ENCODE measurements around the gene FAM241B. TPM values are rescaled to one million over a fixed set of nuclear protein-coding genes. Genes with fewer than 3 reads are reported as not detected.

Gene FAM241B
- total RNA-seq, 1 donor from 2014 or later: 3.4 TPM

DNA sequence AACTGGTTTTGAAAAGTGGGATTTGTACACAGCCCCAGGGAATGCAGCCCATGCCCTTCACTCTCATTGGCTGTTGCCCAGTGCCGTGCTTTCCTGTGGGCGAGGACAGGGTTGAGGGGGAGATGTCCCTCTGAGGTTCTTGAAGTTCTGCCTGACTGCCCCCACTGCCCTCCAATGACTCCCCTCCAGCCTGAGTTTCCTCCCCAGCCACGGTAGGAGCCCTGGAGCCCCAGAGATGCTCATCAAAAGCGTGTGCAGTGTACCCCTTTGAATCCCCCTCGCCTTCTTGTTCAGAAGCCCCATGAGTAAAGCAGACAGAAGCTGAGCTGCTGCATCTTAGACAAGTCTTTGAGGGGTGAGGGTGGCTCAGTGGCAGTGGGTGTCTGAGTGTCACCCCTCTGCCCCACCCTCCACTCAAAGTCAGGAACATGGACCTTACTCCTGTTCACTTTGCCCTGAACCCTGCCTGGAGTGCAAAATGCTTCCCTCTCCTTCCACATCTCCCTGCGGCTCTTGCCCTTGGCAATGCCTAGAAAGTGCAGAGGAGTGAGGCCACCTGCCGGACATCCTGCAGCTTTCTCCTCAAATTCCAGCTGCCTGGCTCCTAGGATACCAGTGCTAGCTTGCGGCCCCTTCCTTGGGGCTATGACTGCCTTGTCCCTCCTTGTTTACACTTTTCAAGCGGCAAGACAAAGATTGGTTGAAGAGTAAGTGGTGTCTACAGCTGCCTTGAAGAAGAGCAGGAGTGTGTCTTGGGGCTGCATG lies 19.9 kb downstream of the FAM241B start:
- H3K4me3 Mint-ChIP-seq (ENCODE audit: unreplicated experiment): no peak overlapping the region
- peak; percentile 16 for TF ChIP-seq CTCF (IDR thresholded peaks at IDR 0.05)
- no peaks in the 10 kb centered on the region for H3K36me3 Mint-ChIP-seq (ENCODE audit: unreplicated experiment)
- H3K27me3 Mint-ChIP-seq (ENCODE audit: unreplicated experiment): no peaks in the 10 kb centered on the region
- no peak for DNase-seq (ENCODE audit: extremely low spot score, unreplicated experiment)
- H3K4me1 Mint-ChIP-seq (ENCODE audit: unreplicated experiment): peaks cover 28% of the 10 kb centered on the region
- H3K27ac Mint-ChIP-seq (ENCODE audit: unreplicated experiment): no peak overlapping the region
- no peaks in the 10 kb centered on the region for H3K9me3 Mint-ChIP-seq (ENCODE audit: unreplicated experiment)

GRCh38 chr10:69650589-69651261 lies 20.7 kb downstream of the FAM241B start:
- no peak for TF ChIP-seq CTCF (IDR thresholded peaks at IDR 0.05)
- Mint-ChIP-seq H3K4me3 (ENCODE audit: unreplicated experiment) (no peak overlapping the region), H3K36me3 (ENCODE audit: unreplicated experiment) (no peaks in the 10 kb centered on the region), H3K27ac (ENCODE audit: unreplicated experiment) (peak overlapping the region; percentile 54), H3K27me3 (ENCODE audit: unreplicated experiment) (no peaks in the 10 kb centered on the region), H3K4me1 (ENCODE audit: unreplicated experiment) (peaks cover 25% of the 10 kb centered on the region), H3K9me3 (ENCODE audit: unreplicated experiment) (no peaks in the 10 kb centered on the region)
- DNase-seq (ENCODE audit: extremely low spot score, unreplicated experiment): no peak

GRCh38 chr10:69651362-69651761 lies 21.3 kb downstream of the FAM241B start:
- Mint-ChIP-seq H3K4me1 (ENCODE audit: unreplicated experiment) (peaks cover 23% of the 10 kb centered on the region), H3K9me3 (ENCODE audit: unreplicated experiment) (no peaks in the 10 kb centered on the region), H3K27me3 (ENCODE audit: unreplicated experiment) (no peaks in the 10 kb centered on the region), H3K27ac (ENCODE audit: unreplicated experiment) (no peak overlapping the region), H3K4me3 (ENCODE audit: unreplicated experiment) (no peak overlapping the region), H3K36me3 (ENCODE audit: unreplicated experiment) (no peaks in the 10 kb centered on the region)
- no peak for TF ChIP-seq CTCF (IDR thresholded peaks at IDR 0.05)
- no peak for DNase-seq (ENCODE audit: extremely low spot score, unreplicated experiment)

DNA sequence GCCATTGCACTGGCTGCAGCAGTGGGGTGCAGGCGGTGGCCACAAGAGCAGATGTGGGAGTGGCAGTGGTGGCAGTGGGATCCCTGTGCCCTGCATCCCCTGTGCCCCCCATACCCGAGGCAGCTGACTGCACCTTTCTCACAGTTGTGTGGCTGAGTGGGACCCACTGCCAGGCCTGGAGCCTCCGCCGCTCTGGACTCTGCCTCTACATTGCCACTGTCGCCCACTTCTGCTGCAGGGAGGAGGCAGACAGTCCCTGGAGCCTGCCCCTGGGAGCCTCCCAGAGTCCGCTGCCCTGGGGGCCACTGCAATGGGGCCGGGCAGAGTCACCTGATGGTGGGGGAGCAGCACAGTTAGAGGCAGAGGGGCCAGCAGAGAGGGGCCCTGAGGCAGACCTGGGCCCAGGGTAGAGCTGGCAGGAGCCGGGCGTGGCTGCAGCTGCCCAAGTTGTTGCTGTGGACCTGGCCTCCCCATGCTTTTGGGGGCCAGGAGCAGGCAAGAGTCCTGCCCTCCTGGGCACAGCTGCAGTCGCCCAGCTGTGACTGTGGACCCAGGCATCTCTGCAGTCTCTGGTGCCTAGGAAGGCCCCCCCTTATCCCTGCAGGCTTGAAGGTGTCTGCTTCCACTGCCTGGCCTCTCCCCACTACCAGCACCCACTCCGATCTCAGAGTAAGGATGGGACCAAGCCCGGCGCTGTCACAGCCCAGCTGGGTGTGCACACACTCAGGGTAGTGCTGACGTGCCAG lies 22.2 kb downstream of the FAM241B start:
- no peaks in the 10 kb centered on the region for H3K9me3 Mint-ChIP-seq (ENCODE audit: unreplicated experiment)
- H3K36me3 Mint-ChIP-seq (ENCODE audit: unreplicated experiment): no peaks in the 10 kb centered on the region
- H3K4me3 Mint-ChIP-seq (ENCODE audit: unreplicated experiment): no peak overlapping the region
- no peak for DNase-seq (ENCODE audit: extremely low spot score, unreplicated experiment)
- H3K4me1 Mint-ChIP-seq (ENCODE audit: unreplicated experiment): peaks cover 25% of the 10 kb centered on the region
- H3K27me3 Mint-ChIP-seq (ENCODE audit: unreplicated experiment): no peaks in the 10 kb centered on the region
- H3K27ac Mint-ChIP-seq (ENCODE audit: unreplicated experiment): no peak overlapping the region
- TF ChIP-seq CTCF (IDR thresholded peaks at IDR 0.05): no peak

GRCh38 chr10:69652857-69653199 lies 22.8 kb downstream of the FAM241B start:
- Mint-ChIP-seq H3K9me3 (ENCODE audit: unreplicated experiment) (no peaks in the 10 kb centered on the region), H3K4me1 (ENCODE audit: unreplicated experiment) (peaks cover 26% of the 10 kb centered on the region), H3K27me3 (ENCODE audit: unreplicated experiment) (no peaks in the 10 kb centered on the region), H3K36me3 (ENCODE audit: unreplicated experiment) (no peaks in the 10 kb centered on the region), H3K27ac (ENCODE audit: unreplicated experiment) (no peak overlapping the region), H3K4me3 (ENCODE audit: unreplicated experiment) (no peak overlapping the region)
- no peak for TF ChIP-seq CTCF (IDR thresholded peaks at IDR 0.05)
- DNase-seq (ENCODE audit: extremely low spot score, unreplicated experiment): no peak
